HL-60 (cell line): ENCODE results near the gene PGR.

Experiments used
- DNase-seq, 2 experiments: peaks; one replicate each; pipeline ENCODE4 v3.0.0-alpha.2; 2010 to 2020; ENCODE audit warnings: low read depth in 1 of 2, low spot score in 1 of 2
- H3K27ac ChIP-seq: fragments of 250-450 bp; sonication (Bioruptor Pico); replicated peaks from 2 replicates; pipeline ENCODE4 v1.5.1; 2020; ENCODE audit warnings: mild to moderate bottlenecking, moderate library complexity
- H3K27me3 ChIP-seq: fragments of 250-450 bp; sonication (Bioruptor Pico); 2 replicates; pipeline ENCODE4 v1.5.1; 2021; ENCODE audit warnings: mild to moderate bottlenecking, moderate library complexity; ENCODE audit not compliant: insufficient read depth, poor library complexity, severe bottlenecking
- H3K4me3 ChIP-seq: replicated peaks from 2 replicates; pipeline ENCODE4 v1.5.1; 2011; ENCODE audit warnings: mild to moderate bottlenecking, control low read depth, low read length; ENCODE audit not compliant: insufficient read depth
- CTCF ChIP-seq: IDR thresholded peaks from one replicate; pipeline ENCODE4 v1.5.1; 2011; ENCODE audit warnings: low read length, control low read depth, inconsistent platforms; ENCODE audit not compliant: insufficient read depth
- GABPA ChIP-seq: IDR thresholded peaks from 2 replicates; pipeline ENCODE4 v1.6.1; 2012; ENCODE audit warnings: low read depth
- POLR2AphosphoS5 ChIP-seq: IDR thresholded peaks from 2 replicates; pipeline ENCODE4 v1.6.1; 2012; ENCODE audit warnings: low read depth
- REST ChIP-seq: IDR thresholded peaks from 2 replicates; pipeline ENCODE4 v1.6.1; 2012; ENCODE audit warnings: low read depth; ENCODE audit not compliant: insufficient replicate concordance
- SPI1 ChIP-seq: IDR thresholded peaks from 2 replicates; pipeline ENCODE4 v1.6.1; 2012; ENCODE audit warnings: low read depth, mild to moderate bottlenecking, borderline replicate concordance
- long read RNA-seq: library from polyadenylated mRNA; unstranded; transcript quantifications from one replicate; pipeline ENCODE4 v2.0.0, GENCODE V29; 2020

PGR gene
- long read RNA-seq = 0 reads

- H3K4me3 ChIP-seq = no peak within 1 kb of the TSS
- TF ChIP-seq CTCF (no peak), POLR2AphosphoS5 (no peak), GABPA (no peak), SPI1 (no peak), REST (no peak)
- no peak within 1 kb of the TSS for H3K27ac ChIP-seq
- no peak for DNase-seq
- peaks cover 45% of the 10 kb centered on the region for H3K27me3 ChIP-seq
Observed at GRCh38 chr11:101129203-101129943, at the start of gene PGR. Gene PGR, minus strand, starts transcription at chr11:101129813. Its CDS starts 743 bp downstream, at chr11:101129070.

- no peak for DNase-seq
- Histone ChIP-seq H3K4me3 (no peak overlapping the region), H3K27ac (no peak overlapping the region), H3K27me3 (no peaks in the 10 kb centered on the region)
- TF ChIP-seq SPI1 (no peak), CTCF (no peak), GABPA (no peak)
Observed at GRCh38 chr11:101176381-101176780, 46.8 kb upstream of the PGR start.

GRCh38 chr11:101169944-101170343 is 40.3 kb upstream of the PGR start:
- no peak for TF ChIP-seq SPI1
- no peak for TF ChIP-seq REST
- no peak for TF ChIP-seq POLR2AphosphoS5
- TF ChIP-seq CTCF = no peak
- no peak for TF ChIP-seq GABPA
- no peak for DNase-seq
- H3K27me3 ChIP-seq = no peaks in the 10 kb centered on the region
- H3K27ac ChIP-seq = no peak overlapping the region
- no peak overlapping the region for H3K4me3 ChIP-seq

- Histone ChIP-seq H3K27me3 (no peaks in the 10 kb centered on the region), H3K27ac (no peak overlapping the region), H3K4me3 (no peak overlapping the region)
- no peak for TF ChIP-seq SPI1
- TF ChIP-seq CTCF = no peak
- TF ChIP-seq GABPA = no peak
- TF ChIP-seq REST = no peak
- TF ChIP-seq POLR2AphosphoS5 = no peak
- no peak for DNase-seq
Observed at GRCh38 chr11:101166038-101166437, 36.4 kb upstream of the PGR start.
